ENCODE results near the gene SCFD2. TPM values are rescaled to one million over a fixed set of nuclear protein-coding genes. Genes with fewer than 3 reads are reported as not detected.

Gene SCFD2
- total RNA-seq, 1 experiment from 2014 or later, result 12.4 TPM

DNA sequence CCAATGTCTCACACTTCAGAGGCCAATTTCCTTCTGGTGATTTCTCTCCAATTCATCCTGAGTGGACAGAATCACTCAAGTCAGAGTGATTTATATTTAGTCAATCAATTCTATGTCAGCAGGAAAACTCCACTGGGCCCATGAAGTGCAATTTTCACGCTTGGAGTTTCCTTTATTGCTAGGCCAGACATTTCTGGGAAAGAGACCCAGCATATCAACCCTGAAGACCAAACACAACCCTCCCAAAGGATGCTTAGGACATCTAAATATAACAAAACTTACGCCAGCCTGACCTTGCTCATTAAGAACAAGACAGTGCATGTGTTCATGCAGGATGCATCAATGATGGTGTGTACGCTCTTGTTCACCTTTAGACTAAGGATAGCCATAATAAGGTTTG lies 347.4 kb downstream of the SCFD2 start:
- ATAC-seq, result no peak
- H3K27me3 Mint-ChIP-seq (ENCODE audit: low read depth), result no peaks in the 10 kb centered on the region

DNA sequence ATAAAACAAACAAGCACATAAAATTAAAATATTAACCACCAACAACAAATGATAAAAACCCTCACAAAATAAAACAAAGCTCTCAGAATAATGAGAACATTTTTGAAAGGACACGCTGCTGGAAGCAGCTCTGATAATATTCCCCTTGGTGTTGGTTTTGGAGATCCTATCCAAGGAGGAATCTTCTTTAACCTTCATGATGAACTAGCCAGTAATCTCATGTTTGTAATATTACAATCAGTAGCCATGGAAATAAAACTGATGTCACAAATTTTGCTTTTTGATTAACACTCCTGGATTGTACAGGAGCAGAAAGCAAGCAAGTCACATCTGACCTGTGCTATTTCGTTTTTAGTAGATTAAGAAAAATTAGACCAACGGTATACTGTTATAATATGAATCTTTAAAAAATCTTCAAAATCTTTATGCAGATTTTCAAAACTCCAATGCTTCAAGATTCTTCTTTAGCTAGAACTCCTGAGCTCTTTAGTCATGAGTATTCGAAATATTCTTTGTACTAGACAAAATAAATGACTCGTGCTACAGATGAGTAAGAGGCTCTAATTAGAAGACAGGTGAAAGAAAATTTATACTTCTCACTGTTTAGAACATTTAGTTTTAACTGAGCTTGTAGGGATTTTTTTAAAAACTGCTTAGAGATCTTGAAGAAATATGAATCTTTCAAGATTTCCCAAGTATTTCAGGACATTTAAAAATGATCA lies 349.6 kb downstream of the SCFD2 start:
- Mint-ChIP-seq H3K9me3 (no peaks in the 10 kb centered on the region), H3K36me3 (no peaks in the 10 kb centered on the region), H3K27ac (no peak overlapping the region), H3K4me3 (no peak overlapping the region), H3K4me1 (peaks cover 8% of the 10 kb centered on the region; the same call in 1 of the 2 replicates), H3K27me3 (ENCODE audit: low read depth) (no peaks in the 10 kb centered on the region)
- ChIA-PET POLR2A (no interaction called here), CTCF (interaction anchor here (0.9 to 1.4 kb wide), 6 partner anchors 13 to 1218 kb away, joined by 3 to 10 read pairs (median 4); no protein-coding TSS in a partner anchor)
- ATAC-seq (no peak), DNase-seq (ENCODE audit: low spot score) (no peak)
- TF ChIP-seq, protein P1, sequence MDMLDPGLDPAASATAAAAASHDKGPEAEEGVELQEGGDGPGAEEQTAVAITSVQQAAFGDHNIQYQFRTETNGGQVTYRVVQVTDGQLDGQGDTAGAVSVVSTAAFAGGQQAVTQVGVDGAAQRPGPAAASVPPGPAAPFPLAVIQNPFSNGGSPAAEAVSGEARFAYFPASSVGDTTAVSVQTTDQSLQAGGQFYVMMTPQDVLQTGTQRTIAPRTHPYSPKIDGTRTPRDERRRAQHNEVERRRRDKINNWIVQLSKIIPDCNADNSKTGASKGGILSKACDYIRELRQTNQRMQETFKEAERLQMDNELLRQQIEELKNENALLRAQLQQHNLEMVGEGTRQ (CRISPR knock-in tag; IDR thresholded peaks at IDR 0.05), result no peak
- TF ChIP-seq, protein P2, sequence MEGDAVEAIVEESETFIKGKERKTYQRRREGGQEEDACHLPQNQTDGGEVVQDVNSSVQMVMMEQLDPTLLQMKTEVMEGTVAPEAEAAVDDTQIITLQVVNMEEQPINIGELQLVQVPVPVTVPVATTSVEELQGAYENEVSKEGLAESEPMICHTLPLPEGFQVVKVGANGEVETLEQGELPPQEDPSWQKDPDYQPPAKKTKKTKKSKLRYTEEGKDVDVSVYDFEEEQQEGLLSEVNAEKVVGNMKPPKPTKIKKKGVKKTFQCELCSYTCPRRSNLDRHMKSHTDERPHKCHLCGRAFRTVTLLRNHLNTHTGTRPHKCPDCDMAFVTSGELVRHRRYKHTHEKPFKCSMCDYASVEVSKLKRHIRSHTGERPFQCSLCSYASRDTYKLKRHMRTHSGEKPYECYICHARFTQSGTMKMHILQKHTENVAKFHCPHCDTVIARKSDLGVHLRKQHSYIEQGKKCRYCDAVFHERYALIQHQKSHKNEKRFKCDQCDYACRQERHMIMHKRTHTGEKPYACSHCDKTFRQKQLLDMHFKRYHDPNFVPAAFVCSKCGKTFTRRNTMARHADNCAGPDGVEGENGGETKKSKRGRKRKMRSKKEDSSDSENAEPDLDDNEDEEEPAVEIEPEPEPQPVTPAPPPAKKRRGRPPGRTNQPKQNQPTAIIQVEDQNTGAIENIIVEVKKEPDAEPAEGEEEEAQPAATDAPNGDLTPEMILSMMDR (IDR thresholded peaks at IDR 0.05), result no peak
- TF ChIP-seq, protein P3, sequence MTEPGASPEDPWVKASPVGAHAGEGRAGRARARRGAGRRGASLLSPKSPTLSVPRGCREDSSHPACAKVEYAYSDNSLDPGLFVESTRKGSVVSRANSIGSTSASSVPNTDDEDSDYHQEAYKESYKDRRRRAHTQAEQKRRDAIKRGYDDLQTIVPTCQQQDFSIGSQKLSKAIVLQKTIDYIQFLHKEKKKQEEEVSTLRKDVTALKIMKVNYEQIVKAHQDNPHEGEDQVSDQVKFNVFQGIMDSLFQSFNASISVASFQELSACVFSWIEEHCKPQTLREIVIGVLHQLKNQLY (CRISPR knock-in tag; IDR thresholded peaks at IDR 0.05), result no peak
- TF ChIP-seq, protein P4, sequence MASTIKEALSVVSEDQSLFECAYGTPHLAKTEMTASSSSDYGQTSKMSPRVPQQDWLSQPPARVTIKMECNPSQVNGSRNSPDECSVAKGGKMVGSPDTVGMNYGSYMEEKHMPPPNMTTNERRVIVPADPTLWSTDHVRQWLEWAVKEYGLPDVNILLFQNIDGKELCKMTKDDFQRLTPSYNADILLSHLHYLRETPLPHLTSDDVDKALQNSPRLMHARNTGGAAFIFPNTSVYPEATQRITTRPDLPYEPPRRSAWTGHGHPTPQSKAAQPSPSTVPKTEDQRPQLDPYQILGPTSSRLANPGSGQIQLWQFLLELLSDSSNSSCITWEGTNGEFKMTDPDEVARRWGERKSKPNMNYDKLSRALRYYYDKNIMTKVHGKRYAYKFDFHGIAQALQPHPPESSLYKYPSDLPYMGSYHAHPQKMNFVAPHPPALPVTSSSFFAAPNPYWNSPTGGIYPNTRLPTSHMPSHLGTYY (CRISPR knock-in tag; IDR thresholded peaks at IDR 0.05), result no peak
- TF ChIP-seq, protein P5, sequence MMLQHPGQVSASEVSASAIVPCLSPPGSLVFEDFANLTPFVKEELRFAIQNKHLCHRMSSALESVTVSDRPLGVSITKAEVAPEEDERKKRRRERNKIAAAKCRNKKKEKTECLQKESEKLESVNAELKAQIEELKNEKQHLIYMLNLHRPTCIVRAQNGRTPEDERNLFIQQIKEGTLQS (CRISPR knock-in tag; conservative IDR thresholded peaks at IDR 0.05), result no peak

More for the DNA sequence above, 347.4 kb downstream of the SCFD2 start:
- peaks cover 3% of the 10 kb centered on the region; the same call in 1 of the 2 replicates for H3K4me1 Mint-ChIP-seq
- H3K27ac Mint-ChIP-seq, result no peak overlapping the region
- no peak overlapping the region for H3K4me3 Mint-ChIP-seq
- CTCF ChIA-PET, result interaction anchor here (1.3 kb wide), 1 partner anchor 1216 kb away, joined by 4 read pairs; no protein-coding TSS in a partner anchor
- no peak for DNase-seq (ENCODE audit: low spot score)
- H3K36me3 Mint-ChIP-seq, result no peaks in the 10 kb centered on the region
- POLR2A ChIA-PET, result no interaction called here
- TF ChIP-seq, protein P6, sequence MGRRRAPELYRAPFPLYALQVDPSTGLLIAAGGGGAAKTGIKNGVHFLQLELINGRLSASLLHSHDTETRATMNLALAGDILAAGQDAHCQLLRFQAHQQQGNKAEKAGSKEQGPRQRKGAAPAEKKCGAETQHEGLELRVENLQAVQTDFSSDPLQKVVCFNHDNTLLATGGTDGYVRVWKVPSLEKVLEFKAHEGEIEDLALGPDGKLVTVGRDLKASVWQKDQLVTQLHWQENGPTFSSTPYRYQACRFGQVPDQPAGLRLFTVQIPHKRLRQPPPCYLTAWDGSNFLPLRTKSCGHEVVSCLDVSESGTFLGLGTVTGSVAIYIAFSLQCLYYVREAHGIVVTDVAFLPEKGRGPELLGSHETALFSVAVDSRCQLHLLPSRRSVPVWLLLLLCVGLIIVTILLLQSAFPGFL (CRISPR knock-in tag; IDR thresholded peaks at IDR 0.05; ENCODE audit: borderline replicate concordance), result no peak
- no peak for TF ChIP-seq ZNF138 (CRISPR knock-in tag; conservative IDR thresholded peaks at IDR 0.05)
- no peak for TF ChIP-seq MYBL2 (CRISPR knock-in tag; IDR thresholded peaks at IDR 0.05)
- no peak for TF ChIP-seq ATF1 (CRISPR knock-in tag; IDR thresholded peaks at IDR 0.05)
- TF ChIP-seq, protein P7, sequence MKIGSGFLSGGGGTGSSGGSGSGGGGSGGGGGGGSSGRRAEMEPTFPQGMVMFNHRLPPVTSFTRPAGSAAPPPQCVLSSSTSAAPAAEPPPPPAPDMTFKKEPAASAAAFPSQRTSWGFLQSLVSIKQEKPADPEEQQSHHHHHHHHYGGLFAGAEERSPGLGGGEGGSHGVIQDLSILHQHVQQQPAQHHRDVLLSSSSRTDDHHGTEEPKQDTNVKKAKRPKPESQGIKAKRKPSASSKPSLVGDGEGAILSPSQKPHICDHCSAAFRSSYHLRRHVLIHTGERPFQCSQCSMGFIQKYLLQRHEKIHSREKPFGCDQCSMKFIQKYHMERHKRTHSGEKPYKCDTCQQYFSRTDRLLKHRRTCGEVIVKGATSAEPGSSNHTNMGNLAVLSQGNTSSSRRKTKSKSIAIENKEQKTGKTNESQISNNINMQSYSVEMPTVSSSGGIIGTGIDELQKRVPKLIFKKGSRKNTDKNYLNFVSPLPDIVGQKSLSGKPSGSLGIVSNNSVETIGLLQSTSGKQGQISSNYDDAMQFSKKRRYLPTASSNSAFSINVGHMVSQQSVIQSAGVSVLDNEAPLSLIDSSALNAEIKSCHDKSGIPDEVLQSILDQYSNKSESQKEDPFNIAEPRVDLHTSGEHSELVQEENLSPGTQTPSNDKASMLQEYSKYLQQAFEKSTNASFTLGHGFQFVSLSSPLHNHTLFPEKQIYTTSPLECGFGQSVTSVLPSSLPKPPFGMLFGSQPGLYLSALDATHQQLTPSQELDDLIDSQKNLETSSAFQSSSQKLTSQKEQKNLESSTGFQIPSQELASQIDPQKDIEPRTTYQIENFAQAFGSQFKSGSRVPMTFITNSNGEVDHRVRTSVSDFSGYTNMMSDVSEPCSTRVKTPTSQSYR (CRISPR knock-in tag; IDR thresholded peaks at IDR 0.05), result no peak
- TF ChIP-seq, protein P8, sequence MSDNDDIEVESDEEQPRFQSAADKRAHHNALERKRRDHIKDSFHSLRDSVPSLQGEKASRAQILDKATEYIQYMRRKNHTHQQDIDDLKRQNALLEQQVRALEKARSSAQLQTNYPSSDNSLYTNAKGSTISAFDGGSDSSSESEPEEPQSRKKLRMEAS (CRISPR knock-in tag; IDR thresholded peaks at IDR 0.05), result no peak
- TF ChIP-seq NFYB (CRISPR knock-in tag; conservative IDR thresholded peaks at IDR 0.05; ENCODE audit: low read depth), result no peak
- TF ChIP-seq GTF2I (CRISPR knock-in tag; conservative IDR thresholded peaks at IDR 0.05), result no peak
- TF ChIP-seq, protein P9, sequence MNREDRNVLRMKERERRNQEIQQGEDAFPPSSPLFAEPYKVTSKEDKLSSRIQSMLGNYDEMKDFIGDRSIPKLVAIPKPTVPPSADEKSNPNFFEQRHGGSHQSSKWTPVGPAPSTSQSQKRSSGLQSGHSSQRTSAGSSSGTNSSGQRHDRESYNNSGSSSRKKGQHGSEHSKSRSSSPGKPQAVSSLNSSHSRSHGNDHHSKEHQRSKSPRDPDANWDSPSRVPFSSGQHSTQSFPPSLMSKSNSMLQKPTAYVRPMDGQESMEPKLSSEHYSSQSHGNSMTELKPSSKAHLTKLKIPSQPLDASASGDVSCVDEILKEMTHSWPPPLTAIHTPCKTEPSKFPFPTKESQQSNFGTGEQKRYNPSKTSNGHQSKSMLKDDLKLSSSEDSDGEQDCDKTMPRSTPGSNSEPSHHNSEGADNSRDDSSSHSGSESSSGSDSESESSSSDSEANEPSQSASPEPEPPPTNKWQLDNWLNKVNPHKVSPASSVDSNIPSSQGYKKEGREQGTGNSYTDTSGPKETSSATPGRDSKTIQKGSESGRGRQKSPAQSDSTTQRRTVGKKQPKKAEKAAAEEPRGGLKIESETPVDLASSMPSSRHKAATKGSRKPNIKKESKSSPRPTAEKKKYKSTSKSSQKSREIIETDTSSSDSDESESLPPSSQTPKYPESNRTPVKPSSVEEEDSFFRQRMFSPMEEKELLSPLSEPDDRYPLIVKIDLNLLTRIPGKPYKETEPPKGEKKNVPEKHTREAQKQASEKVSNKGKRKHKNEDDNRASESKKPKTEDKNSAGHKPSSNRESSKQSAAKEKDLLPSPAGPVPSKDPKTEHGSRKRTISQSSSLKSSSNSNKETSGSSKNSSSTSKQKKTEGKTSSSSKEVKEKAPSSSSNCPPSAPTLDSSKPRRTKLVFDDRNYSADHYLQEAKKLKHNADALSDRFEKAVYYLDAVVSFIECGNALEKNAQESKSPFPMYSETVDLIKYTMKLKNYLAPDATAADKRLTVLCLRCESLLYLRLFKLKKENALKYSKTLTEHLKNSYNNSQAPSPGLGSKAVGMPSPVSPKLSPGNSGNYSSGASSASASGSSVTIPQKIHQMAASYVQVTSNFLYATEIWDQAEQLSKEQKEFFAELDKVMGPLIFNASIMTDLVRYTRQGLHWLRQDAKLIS (CRISPR knock-in tag; IDR thresholded peaks at IDR 0.05; ENCODE audit: borderline replicate concordance), result no peak
- TF ChIP-seq JAZF1 (CRISPR knock-in tag; IDR thresholded peaks at IDR 0.05), result no peak
- TF ChIP-seq, protein P10, sequence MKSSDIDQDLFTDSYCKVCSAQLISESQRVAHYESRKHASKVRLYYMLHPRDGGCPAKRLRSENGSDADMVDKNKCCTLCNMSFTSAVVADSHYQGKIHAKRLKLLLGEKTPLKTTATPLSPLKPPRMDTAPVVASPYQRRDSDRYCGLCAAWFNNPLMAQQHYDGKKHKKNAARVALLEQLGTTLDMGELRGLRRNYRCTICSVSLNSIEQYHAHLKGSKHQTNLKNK (CRISPR knock-in tag; IDR thresholded peaks at IDR 0.05), result no peak
- no peak for TF ChIP-seq KAT7 (CRISPR knock-in tag; IDR thresholded peaks at IDR 0.05; ENCODE audit: borderline replicate concordance)
- TF ChIP-seq, protein P1 (CRISPR knock-in tag; IDR thresholded peaks at IDR 0.05), result no peak
- no peak for TF ChIP-seq EMX1 (CRISPR knock-in tag; IDR thresholded peaks at IDR 0.05)
- TF ChIP-seq NR2C2 (CRISPR knock-in tag; IDR thresholded peaks at IDR 0.05), result no peak
- H3K9me3 Mint-ChIP-seq, result no peaks in the 10 kb centered on the region

Data from WTC11 (cell line).